HuH-7 (cell line): ENCODE data around the gene EGR1.
"Not testable (repeated sequence)": the region's sequence is repeated elsewhere in the genome, so short reads cannot be mapped to it uniquely, and the experiment has no call there.

Source experiments
- DNase-seq: peaks from one replicate; pipeline ENCODE4 v3.0.0; 2011; ENCODE audit warnings: low spot score

EGR1 gene

GRCh38 chr5:138469540-138470321, 4.5 kb downstream of the EGR1 start:
- DNase-seq, result no peak

- DNase-seq, result no peak
These were observed 5.2 kb downstream of the EGR1 start for GRCh38 chr5:138470322-138471051.

- DNase-seq, result no peak
These were observed 5.7 kb downstream of the EGR1 start for GRCh38 chr5:138471052-138471361.

- no peak for DNase-seq
These were observed 7.1 kb downstream of the EGR1 start for GRCh38 chr5:138472353-138472752.

- not testable (repeated sequence) for DNase-seq
These were observed 7.9 kb downstream of the EGR1 start for GRCh38 chr5:138473151-138473550.

GRCh38 chr5:138476918-138477317, 11.6 kb downstream of the EGR1 start:
- no peak for DNase-seq

GRCh38 chr5:138482638-138483037, 17.4 kb downstream of the EGR1 start:
- DNase-seq, result no peak

- no peak for DNase-seq
These were observed 23.2 kb downstream of the EGR1 start for GRCh38 chr5:138488481-138488945.

GRCh38 chr5:138489683-138490061, 24.4 kb downstream of the EGR1 start:
- DNase-seq, result no peak

- no peak for DNase-seq
These were observed 25.5 kb downstream of the EGR1 start for GRCh38 chr5:138490648-138491283.

- no peak for DNase-seq
These were observed 26.0 kb downstream of the EGR1 start for GRCh38 chr5:138491284-138491648.

GRCh38 chr5:138491669-138492559, 26.6 kb downstream of the EGR1 start:
- DNase-seq, result peak; percentile 71

- no peak for DNase-seq
These were observed 27.3 kb downstream of the EGR1 start for GRCh38 chr5:138492560-138493045.

GRCh38 chr5:138495351-138495750, 30.1 kb downstream of the EGR1 start:
- no peak for DNase-seq

GRCh38 chr5:138498376-138498775, 33.1 kb downstream of the EGR1 start:
- DNase-seq, result no peak

- DNase-seq, result no peak
These were observed 36.8 kb downstream of the EGR1 start for GRCh38 chr5:138502121-138502520.

- DNase-seq, result no peak
These were observed 37.2 kb downstream of the EGR1 start for GRCh38 chr5:138502521-138502920.

- DNase-seq, result peak; percentile 63
These were observed 38.4 kb downstream of the EGR1 start for GRCh38 chr5:138503487-138504270.

- no peak for DNase-seq
These were observed 39.5 kb downstream of the EGR1 start for GRCh38 chr5:138504799-138505198.

- no peak for DNase-seq
These were observed 41.4 kb downstream of the EGR1 start for GRCh38 chr5:138506370-138507306.
